ENCODE measurements around the gene RDX.

The RDX gene

GRCh38 chr11:110301032-110301431, 4.6 kb upstream of the RDX start:
- no peak for TF ChIP-seq CTCF (IDR thresholded peaks at IDR 0.05)

DNA sequence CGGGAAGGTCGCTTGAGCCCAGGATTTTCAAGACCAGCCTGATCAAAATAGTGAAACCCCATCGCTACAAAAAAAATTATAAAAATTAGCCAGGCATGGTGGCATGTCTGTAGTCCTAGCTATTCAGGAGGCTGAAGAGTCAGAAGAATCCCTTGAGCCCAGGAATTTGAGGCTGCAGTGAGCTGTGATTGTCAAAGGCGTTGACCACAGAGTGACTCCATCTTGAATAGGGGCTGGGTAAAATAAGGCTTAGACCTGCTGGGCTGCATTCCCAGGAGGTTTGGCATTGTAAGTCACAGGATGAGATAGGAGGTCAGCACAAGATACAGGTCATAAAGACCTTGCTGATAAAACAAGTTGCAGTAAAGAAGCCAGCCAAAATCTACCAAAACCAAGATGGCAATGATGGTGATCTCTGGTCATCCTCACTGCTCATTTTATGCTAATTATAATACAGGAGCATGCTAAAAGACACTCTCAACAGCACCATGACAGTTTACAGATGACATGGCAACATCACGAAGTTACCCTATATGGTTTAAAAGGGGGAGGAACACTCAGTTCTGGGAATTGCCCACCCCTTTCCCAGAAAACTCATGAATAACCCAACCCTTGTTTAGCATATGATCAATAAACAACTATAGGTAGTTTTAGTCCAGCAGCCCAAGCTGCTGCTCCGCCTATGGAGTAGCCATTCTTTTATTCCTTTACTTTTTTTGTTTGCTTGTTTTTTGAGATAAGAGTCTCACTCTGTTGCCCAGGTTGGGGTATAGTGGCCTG, 2.8 kb upstream of the RDX start:
- TF ChIP-seq CTCF (IDR thresholded peaks at IDR 0.05): no peak

DNA sequence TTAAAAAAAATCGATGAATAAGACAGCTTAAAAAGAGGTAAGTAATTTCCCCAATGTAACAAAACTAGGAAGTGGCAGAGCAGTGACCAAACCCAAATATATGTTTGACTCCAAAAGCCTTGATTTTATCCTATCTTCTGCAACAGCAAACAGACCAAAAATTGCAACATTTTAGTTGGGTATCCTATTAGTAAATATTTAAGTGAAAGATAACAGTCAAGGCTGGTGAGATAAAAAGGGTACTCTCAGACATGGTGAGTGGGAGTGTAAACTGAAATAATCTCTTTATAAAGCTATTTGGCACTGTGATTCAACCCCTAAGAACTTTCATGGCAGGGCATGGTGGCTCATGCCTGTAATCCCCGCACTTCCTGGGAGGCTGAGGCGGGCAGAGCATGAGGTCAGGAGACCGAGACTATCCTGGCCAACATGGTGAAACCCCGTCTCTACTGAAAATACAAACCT, 1.9 kb upstream of the RDX start:
- no peak for TF ChIP-seq CTCF (IDR thresholded peaks at IDR 0.05)

- no peak for TF ChIP-seq CTCF (IDR thresholded peaks at IDR 0.05)
Measured at GRCh38 chr11:110297726-110298300, 1.4 kb upstream of the RDX start.

- no peak for TF ChIP-seq CTCF (IDR thresholded peaks at IDR 0.05)
Measured at GRCh38 chr11:110297076-110297725, 787 bp upstream of the RDX start.

GRCh38 chr11:110295531-110296225, 736 bp downstream of the RDX start:
- no peak for TF ChIP-seq CTCF (IDR thresholded peaks at IDR 0.05)

DNA sequence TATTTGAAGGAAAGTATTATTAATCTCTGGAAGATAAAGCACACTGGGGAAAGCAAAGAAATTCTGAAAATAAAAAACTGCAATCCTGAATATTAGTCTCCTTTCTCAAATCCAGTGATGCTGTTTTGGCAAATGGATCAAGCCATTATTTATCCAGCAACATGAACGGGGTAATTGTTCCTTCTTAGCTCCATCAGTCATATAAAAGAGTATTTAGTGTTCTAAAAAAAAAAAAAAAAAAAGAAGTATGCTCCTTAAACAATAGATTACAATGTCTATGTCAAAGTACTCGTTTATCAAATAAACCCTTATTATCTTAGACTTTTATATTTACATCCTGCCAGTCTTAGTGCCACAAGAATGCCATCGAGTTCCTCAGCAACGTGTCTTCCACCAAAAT, 1.3 kb downstream of the RDX start:
- TF ChIP-seq CTCF (IDR thresholded peaks at IDR 0.05): no peak

Measured in LNCAP (cell line).